ENCODE results near the gene PPP2R3B.
A peak's percentile ranks its signal among the peaks of the same experiment; 100 is the strongest.

The PPP2R3B gene

DNA sequence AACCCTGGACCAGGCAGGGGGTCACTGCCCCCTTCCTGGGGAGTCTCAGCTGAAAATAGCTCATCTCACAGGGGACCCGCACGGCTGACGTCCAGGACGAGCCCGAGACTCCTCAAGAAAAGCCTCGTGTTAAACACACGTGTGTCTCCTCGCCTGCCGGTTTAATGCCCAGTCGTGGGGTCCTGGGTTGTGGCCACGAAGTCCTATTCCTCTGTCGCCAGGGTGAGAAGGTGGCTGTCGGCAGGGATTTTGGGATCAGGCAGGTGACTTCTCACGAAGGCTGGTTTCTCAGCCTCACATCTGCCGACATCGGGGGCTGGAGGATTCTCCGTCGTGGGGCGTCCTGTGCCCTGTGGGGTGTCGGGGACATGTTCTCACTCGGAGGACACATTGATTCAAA, 44.3 kb upstream of the PPP2R3B start:
- Histone ChIP-seq H3K27ac (ENCODE audit: insufficient read depth in 1 of 2, low read depth in 1 of 2, low read length in 2 of 2, poor library complexity in 1 of 2, severe bottlenecking in 2 of 2) (no peak overlapping the region), H3K4me3 (ENCODE audit: control insufficient read depth in 1 of 7, extremely low read depth in 1 of 7, insufficient read depth in 4 of 7, low read depth in 2 of 7, low read length in 6 of 7) (no peak overlapping the region), H3K4me1 (ENCODE audit: control extremely low read depth in 1 of 4, control insufficient read depth in 4 of 4, insufficient read depth in 4 of 4, low read length in 3 of 4) (peaks cover 0 to 7% (median 6%) of the 10 kb centered on the region in 4 experiments), H3K36me3 (ENCODE audit: control insufficient read depth in 4 of 4, insufficient read depth in 4 of 4, low read length in 3 of 4) (no peaks in the 10 kb centered on the region), H3K9me3 (ENCODE audit: control extremely low read depth in 1 of 5, control insufficient read depth in 4 of 5, insufficient read depth in 2 of 5, low read depth in 1 of 5, low read length in 4 of 5) (no peaks in the 10 kb centered on the region), H3K27me3 (replicated peaks in 2 of 5; ENCODE audit: control insufficient read depth in 4 of 5, insufficient read depth in 5 of 5, low read length in 4 of 5) (peaks cover 0 to 35% (median 9%) of the 10 kb centered on the region in 5 experiments)
- ChIA-PET POLR2A (no interaction called here), CTCF (no interaction called here)
- WGBS (ENCODE audit: insufficient coverage) = 87% methylated on average over 21 of the region's 21 CpGs
- DNase-seq = peak in 1 of 3 donors; percentile 27

DNA sequence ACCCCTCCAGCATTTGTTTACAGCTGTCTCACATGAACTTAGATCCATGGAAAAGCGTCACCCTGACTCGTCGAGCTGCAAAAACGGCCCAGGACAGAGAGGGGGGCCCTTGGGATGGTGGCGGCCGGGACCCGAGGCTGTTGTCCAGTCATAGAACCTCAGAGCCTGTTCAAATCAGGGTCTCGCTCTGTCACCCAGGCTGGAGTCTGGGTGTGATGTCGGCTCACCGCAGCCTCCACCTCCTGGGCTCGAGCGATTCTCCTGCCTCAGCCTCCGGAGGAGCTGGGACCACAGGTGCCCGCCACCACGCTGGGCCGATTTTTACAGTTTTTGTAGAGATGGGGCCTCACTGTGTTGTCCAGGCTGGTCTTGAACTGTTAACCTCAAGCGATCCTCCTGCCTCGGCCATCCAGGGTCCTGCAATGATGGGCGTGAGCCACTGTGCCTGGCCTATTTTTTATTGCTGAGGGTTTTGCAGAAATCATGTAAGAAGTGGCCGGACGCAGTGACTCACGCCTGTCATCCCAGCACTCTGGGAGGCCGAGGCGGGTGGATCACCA, 42.6 kb upstream of the PPP2R3B start:
- H3K36me3 ChIP-seq (ENCODE audit: control insufficient read depth in 4 of 4, insufficient read depth in 4 of 4, low read length in 3 of 4) = no peaks in the 10 kb centered on the region
- H3K4me3 ChIP-seq (ENCODE audit: control insufficient read depth in 1 of 7, extremely low read depth in 1 of 7, insufficient read depth in 4 of 7, low read depth in 2 of 7, low read length in 6 of 7) = no peak overlapping the region
- H3K9me3 ChIP-seq (ENCODE audit: control extremely low read depth in 1 of 5, control insufficient read depth in 4 of 5, insufficient read depth in 2 of 5, low read depth in 1 of 5, low read length in 4 of 5) = no peaks in the 10 kb centered on the region
- H3K4me1 ChIP-seq (ENCODE audit: control extremely low read depth in 1 of 4, control insufficient read depth in 4 of 4, insufficient read depth in 4 of 4, low read length in 3 of 4) = peaks cover 0 to 7% (median 6%) of the 10 kb centered on the region in 4 experiments
- H3K27ac ChIP-seq (ENCODE audit: insufficient read depth in 1 of 2, low read depth in 1 of 2, low read length in 2 of 2, poor library complexity in 1 of 2, severe bottlenecking in 2 of 2) = no peak overlapping the region
- ChIA-PET CTCF (no interaction called here), POLR2A (no interaction called here)
- H3K27me3 ChIP-seq (replicated peaks in 2 of 5; ENCODE audit: control insufficient read depth in 4 of 5, insufficient read depth in 5 of 5, low read length in 4 of 5) = peaks cover 0 to 35% (median 7%) of the 10 kb centered on the region in 5 experiments
- no peak for DNase-seq
- 95% methylated on average over 24 of the region's 24 CpGs for WGBS (ENCODE audit: insufficient coverage)

DNA sequence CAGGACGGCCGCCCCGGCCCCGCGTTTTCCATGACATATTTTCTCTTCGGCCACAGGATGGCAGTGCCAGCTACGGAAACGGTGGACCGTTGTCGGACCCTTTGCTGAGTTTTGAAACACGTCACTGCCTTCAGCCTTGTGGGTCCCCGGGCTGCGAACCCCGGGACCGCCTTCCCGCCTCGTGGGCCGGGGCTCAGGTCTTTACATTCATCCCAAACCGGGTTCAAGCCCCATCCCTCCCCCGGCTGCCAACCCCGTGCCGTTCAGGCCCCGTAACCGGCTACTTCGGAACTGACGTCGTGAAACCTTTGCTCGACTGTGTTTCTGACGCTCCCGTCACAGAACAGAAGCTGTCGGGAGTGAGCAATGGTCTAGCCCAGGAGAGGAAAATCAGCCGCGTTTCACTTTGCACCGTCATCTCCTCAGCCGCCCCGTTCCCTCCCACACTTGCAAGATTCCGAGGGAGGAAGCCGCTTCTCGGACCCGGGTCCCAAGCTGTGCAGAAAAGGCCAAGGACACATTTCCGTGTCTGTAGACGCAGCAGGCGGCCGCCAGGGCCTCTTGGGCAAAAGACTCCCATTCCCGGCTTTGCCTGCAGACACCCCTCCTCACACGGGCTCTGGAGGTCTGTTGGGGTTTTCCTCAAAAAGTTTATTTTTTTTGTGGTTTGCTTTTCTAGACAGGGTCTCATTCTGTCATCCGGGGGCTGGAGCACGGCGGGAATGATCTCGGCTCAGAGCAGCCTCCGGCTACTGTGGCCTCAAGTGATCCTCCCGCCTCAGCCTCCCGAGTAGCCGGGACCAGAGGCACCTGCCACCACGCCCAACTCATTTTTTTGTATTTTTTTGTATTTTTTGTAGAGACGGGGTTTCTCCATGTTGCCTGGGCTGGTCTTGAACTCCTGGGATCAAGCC, 41.4 kb upstream of the PPP2R3B start:
- Histone ChIP-seq H3K4me1 (ENCODE audit: control extremely low read depth in 1 of 4, control insufficient read depth in 4 of 4, insufficient read depth in 4 of 4, low read length in 3 of 4) (peaks cover 0 to 7% (median 6%) of the 10 kb centered on the region in 4 experiments), H3K36me3 (ENCODE audit: control insufficient read depth in 4 of 4, insufficient read depth in 4 of 4, low read length in 3 of 4) (no peaks in the 10 kb centered on the region), H3K27ac (ENCODE audit: insufficient read depth in 1 of 2, low read depth in 1 of 2, low read length in 2 of 2, poor library complexity in 1 of 2, severe bottlenecking in 2 of 2) (no peak overlapping the region), H3K27me3 (replicated peaks in 2 of 5; ENCODE audit: control insufficient read depth in 4 of 5, insufficient read depth in 5 of 5, low read length in 4 of 5) (peaks cover 0 to 35% (median 7%) of the 10 kb centered on the region in 5 experiments), H3K9me3 (ENCODE audit: control extremely low read depth in 1 of 5, control insufficient read depth in 4 of 5, insufficient read depth in 2 of 5, low read depth in 1 of 5, low read length in 4 of 5) (peaks cover 0 to 2% (median 0%) of the 10 kb centered on the region in 5 experiments), H3K4me3 (ENCODE audit: control insufficient read depth in 1 of 7, extremely low read depth in 1 of 7, insufficient read depth in 4 of 7, low read depth in 2 of 7, low read length in 6 of 7) (peak overlapping the region in 6 of 7 experiments; percentile 23 to 72 (median 48))
- CTCF ChIA-PET = no interaction called here
- POLR2A ChIA-PET = no interaction called here
- peak; percentile 27 to 45 (median 37) for DNase-seq
- 13% methylated on average over 47 of the region's 56 CpGs for WGBS (ENCODE audit: insufficient coverage)

DNA sequence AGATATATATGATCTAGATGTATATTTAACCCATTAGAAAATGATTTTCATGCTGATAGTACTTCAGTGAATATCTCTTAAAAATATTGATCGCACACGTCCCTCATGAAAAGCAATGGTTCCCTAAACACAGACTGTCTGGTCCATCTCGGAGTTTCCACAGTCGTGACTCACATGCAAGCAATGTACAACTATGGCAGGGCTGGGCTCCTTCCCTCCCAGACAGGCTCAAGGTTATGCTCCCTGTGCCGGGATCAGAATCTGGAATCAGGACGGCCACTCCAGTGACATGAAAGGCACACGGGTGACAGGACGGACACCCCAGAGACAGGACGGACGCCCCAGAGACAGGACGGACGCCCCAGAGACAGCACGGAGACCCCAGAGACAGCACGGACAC, 40.2 kb upstream of the PPP2R3B start:
- POLR2A ChIA-PET = no interaction called here
- Histone ChIP-seq H3K27me3 (replicated peaks in 2 of 5; ENCODE audit: control insufficient read depth in 4 of 5, insufficient read depth in 5 of 5, low read length in 4 of 5) (peaks cover 0 to 40% (median 7%) of the 10 kb centered on the region in 5 experiments), H3K36me3 (ENCODE audit: control insufficient read depth in 4 of 4, insufficient read depth in 4 of 4, low read length in 3 of 4) (no peaks in the 10 kb centered on the region), H3K4me1 (ENCODE audit: control extremely low read depth in 1 of 4, control insufficient read depth in 4 of 4, insufficient read depth in 4 of 4, low read length in 3 of 4) (peaks cover 0 to 11% (median 6%) of the 10 kb centered on the region in 4 experiments), H3K27ac (ENCODE audit: insufficient read depth in 1 of 2, low read depth in 1 of 2, low read length in 2 of 2, poor library complexity in 1 of 2, severe bottlenecking in 2 of 2) (no peak overlapping the region), H3K4me3 (ENCODE audit: control insufficient read depth in 1 of 7, extremely low read depth in 1 of 7, insufficient read depth in 4 of 7, low read depth in 2 of 7, low read length in 6 of 7) (no peak overlapping the region), H3K9me3 (ENCODE audit: control extremely low read depth in 1 of 5, control insufficient read depth in 4 of 5, insufficient read depth in 2 of 5, low read depth in 1 of 5, low read length in 4 of 5) (peaks cover 0 to 2% (median 0%) of the 10 kb centered on the region in 5 experiments)
- DNase-seq = no peak
- WGBS (ENCODE audit: insufficient coverage) = 95% methylated on average over 14 of the region's 14 CpGs
- CTCF ChIA-PET = no interaction called here

DNA sequence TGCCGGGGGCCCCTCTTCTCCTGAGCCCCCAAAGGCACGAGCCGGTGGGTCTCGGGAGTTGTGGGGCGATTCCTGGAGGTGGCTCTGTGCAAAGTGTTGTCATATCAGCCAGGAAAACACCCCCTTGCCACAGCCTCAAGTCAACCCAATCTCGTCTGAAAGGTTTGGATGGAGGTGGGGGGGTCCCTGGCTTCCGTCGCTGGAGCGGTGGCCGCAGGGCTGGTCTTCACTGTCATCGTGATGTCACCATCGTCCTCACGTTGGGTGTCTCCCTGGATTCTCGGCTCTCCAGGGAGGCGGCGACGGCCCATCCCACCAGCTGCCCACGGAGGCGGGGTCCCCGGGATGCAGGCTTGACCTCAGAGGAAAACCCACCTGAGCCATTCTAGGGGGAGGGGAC, 38.3 kb upstream of the PPP2R3B start:
- Histone ChIP-seq H3K9me3 (ENCODE audit: control extremely low read depth in 1 of 5, control insufficient read depth in 4 of 5, insufficient read depth in 2 of 5, low read depth in 1 of 5, low read length in 4 of 5) (peaks cover 0 to 2% (median 0%) of the 10 kb centered on the region in 5 experiments), H3K36me3 (ENCODE audit: control insufficient read depth in 4 of 4, insufficient read depth in 4 of 4, low read length in 3 of 4) (no peaks in the 10 kb centered on the region), H3K27ac (ENCODE audit: insufficient read depth in 1 of 2, low read depth in 1 of 2, low read length in 2 of 2, poor library complexity in 1 of 2, severe bottlenecking in 2 of 2) (no peak overlapping the region), H3K4me1 (ENCODE audit: control extremely low read depth in 1 of 4, control insufficient read depth in 4 of 4, insufficient read depth in 4 of 4, low read length in 3 of 4) (peaks cover 0 to 15% (median 6%) of the 10 kb centered on the region in 4 experiments), H3K27me3 (replicated peaks in 2 of 5; ENCODE audit: control insufficient read depth in 4 of 5, insufficient read depth in 5 of 5, low read length in 4 of 5) (peaks cover 0 to 41% (median 7%) of the 10 kb centered on the region in 5 experiments), H3K4me3 (ENCODE audit: control insufficient read depth in 1 of 7, extremely low read depth in 1 of 7, insufficient read depth in 4 of 7, low read depth in 2 of 7, low read length in 6 of 7) (no peak overlapping the region)
- no peak for DNase-seq
- POLR2A ChIA-PET = no interaction called here
- 91% methylated on average over 12 of the region's 20 CpGs for WGBS (ENCODE audit: insufficient coverage)
- CTCF ChIA-PET = no interaction called here

DNA sequence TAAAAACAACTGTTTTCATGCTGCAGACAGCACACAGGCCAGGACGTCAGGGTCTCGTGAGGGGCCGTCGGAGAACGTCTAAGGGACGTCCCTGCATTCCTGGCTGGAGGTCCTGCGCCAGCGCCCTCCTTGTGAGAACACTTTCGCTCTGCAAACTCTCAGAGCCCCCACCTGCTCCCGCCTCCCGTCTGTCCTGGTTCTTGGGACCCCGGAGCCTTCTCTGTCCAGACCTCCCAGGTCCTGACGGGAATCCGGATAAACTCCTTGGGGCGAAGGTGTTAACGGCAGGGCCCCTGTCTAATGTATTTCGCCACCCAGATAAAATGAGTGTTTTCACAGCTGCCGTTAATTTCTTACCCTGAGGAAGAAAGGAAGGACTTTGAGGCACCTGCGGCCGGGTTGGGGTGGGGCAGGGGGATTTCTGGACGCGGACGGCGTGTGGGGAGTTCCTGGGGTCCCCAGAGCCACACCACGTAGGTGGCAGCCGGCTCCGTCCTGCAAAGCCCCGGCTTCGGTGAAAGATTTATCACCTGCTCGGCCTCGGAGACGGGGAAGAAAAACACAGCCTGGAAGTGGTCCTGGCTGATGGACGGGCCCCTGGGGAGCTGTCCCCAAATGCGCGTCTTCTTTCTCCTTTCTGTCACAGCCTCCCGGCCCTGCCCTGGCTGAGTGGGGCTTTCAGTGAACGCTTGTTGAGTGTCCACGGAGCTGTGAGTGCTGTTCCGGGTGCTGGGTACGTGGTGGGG, 35.1 kb upstream of the PPP2R3B start:
- Histone ChIP-seq H3K27ac (ENCODE audit: insufficient read depth in 1 of 2, low read depth in 1 of 2, low read length in 2 of 2, poor library complexity in 1 of 2, severe bottlenecking in 2 of 2) (no peak overlapping the region), H3K4me3 (ENCODE audit: control insufficient read depth in 1 of 7, extremely low read depth in 1 of 7, insufficient read depth in 4 of 7, low read depth in 2 of 7, low read length in 6 of 7) (peak overlapping the region in 1 of 7 experiments; percentile 23), H3K36me3 (ENCODE audit: control insufficient read depth in 4 of 4, insufficient read depth in 4 of 4, low read length in 3 of 4) (no peaks in the 10 kb centered on the region), H3K4me1 (ENCODE audit: control extremely low read depth in 1 of 4, control insufficient read depth in 4 of 4, insufficient read depth in 4 of 4, low read length in 3 of 4) (peaks cover 0 to 8% (median 0%) of the 10 kb centered on the region in 4 experiments), H3K9me3 (ENCODE audit: control extremely low read depth in 1 of 5, control insufficient read depth in 4 of 5, insufficient read depth in 2 of 5, low read depth in 1 of 5, low read length in 4 of 5) (peaks cover 0 to 2% (median 0%) of the 10 kb centered on the region in 5 experiments), H3K27me3 (replicated peaks in 2 of 5; ENCODE audit: control insufficient read depth in 4 of 5, insufficient read depth in 5 of 5, low read length in 4 of 5) (peaks cover 0 to 12% (median 0%) of the 10 kb centered on the region in 5 experiments)
- ChIA-PET POLR2A (no interaction called here), CTCF (no interaction called here)
- 41% methylated on average over 36 of the region's 40 CpGs for WGBS (ENCODE audit: insufficient coverage)
- DNase-seq = peak in 1 of 3 donors; percentile 27

Data from common myeloid progenitor, CD34-positive (primary cell).